Peyer's patch (tissue), 4 donors: ENCODE data around the gene RNF17.

Source experiments
- CTCF ChIP-seq, 6 experiments: fragments of 450-650 bp in 4 of 6; fragments of 200-600 bp in 2 of 6; sonication (generic) in 1 of 6; IDR thresholded peaks; one replicate each; pipeline ENCODE4 v1.5.1; 2017 to 2019; ENCODE audit warnings: antibody characterized with exemption in 6 of 6, mild to moderate bottlenecking in 3 of 6, moderate library complexity in 1 of 6
- POLR2A ChIP-seq, 2 donors: fragments of 450-650 bp; IDR thresholded peaks; one replicate each; pipeline ENCODE4 v1.5.1; 2017; ENCODE audit warnings: antibody characterized with exemption in 2 of 2, mild to moderate bottlenecking in 2 of 2, moderate library complexity in 2 of 2

DNA sequence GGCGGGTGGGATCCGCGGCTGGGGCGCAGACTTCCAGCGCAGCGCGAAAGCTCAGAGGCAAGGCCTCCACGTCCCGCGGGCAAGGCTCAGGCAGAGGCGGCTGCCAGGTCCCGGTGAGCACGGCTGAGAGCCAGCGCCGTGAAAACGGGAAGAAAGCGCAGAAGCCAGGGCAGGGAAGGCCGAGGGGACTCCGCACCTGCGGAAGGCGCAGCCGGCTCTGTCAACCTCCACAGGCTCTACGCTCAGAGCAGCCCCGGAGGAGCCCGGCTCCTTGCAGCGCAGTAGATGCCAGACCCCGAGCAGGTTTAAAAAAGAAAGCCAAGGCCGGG is 131.0 kb downstream of the RNF17 start:
- TF ChIP-seq CTCF (IDR thresholded peaks at IDR 0.05) = no peak
- TF ChIP-seq POLR2A (IDR thresholded peaks at IDR 0.05) = no peak
